HepG2 (cell line): ENCODE measurements around the gene RLF. TPM values are rescaled to one million over a fixed set of nuclear protein-coding genes. Genes with fewer than 3 reads are reported as not detected.
A peak's percentile ranks its signal among the peaks of the same experiment; 100 is the strongest.

Source experiments
- NFKBIZ ChIP-seq: IDR thresholded peaks from 2 replicates; pipeline ENCODE4 v1.6.1; 2018; ENCODE audit warnings: missing genetic modification reagents, missing compliant biosample characterization
- RXRA ChIP-seq: sonication (generic); formaldehyde crosslinking; IDR thresholded peaks from 2 replicates; pipeline ENCODE4 v1.5.1; 2020; ENCODE audit warnings: missing genetic modification reagents
- SAFB2 ChIP-seq: sonication (generic); formaldehyde crosslinking; IDR thresholded peaks from 2 replicates; pipeline ENCODE4 v1.5.1; 2020; ENCODE audit warnings: missing genetic modification reagents, low read depth, mild to moderate bottlenecking, borderline replicate concordance
- SKI ChIP-seq: fragments of 450-650 bp; IDR thresholded peaks from one replicate; pipeline ENCODE4 v1.6.1; 2018; ENCODE audit warnings: mild to moderate bottlenecking; ENCODE audit not compliant: partially characterized antibody
- SP5 ChIP-seq: IDR thresholded peaks from 2 replicates; pipeline ENCODE4 v1.6.1; 2016; ENCODE audit warnings: low read depth, borderline replicate concordance
- SPEN ChIP-seq: sonication (generic); formaldehyde crosslinking; IDR thresholded peaks from 2 replicates; pipeline ENCODE4 v1.5.1; 2020; ENCODE audit warnings: low read depth, mild to moderate bottlenecking, missing genetic modification reagents
- ZNF446 ChIP-seq: sonication (generic); formaldehyde crosslinking; IDR thresholded peaks from 2 replicates; pipeline ENCODE4 v1.5.0; 2020; ENCODE audit warnings: mild to moderate bottlenecking, missing genetic modification reagents
- ZNF747 ChIP-seq: sonication (generic); formaldehyde crosslinking; IDR thresholded peaks from 2 replicates; pipeline ENCODE4 v1.8.1; 2023; ENCODE audit warnings: missing genetic modification reagents, mild to moderate bottlenecking, borderline replicate concordance
- polyA plus RNA-seq, 8 experiments: library from polyadenylated mRNA; depleted of rRNA in 3 of 8; stranded (reverse) in 7 of 8; unstranded in 1 of 8; fragments of >200 nt; fragmentation: Illumina TruSeq in 4 of 8; extraction: Trizol in 4 of 8; gene quantifications; 2 replicates each; pipeline versions ENCODE4 v1.2.1 to v1.2.3, GENCODE V29; 2011 to 2016; ENCODE audit warnings: low read depth in 4 of 8, missing spikeins in 1 of 8, mixed read lengths in 1 of 8; ENCODE audit not compliant: insufficient read depth in 1 of 8
- total RNA-seq, 5 experiments: library from RNA; depleted of rRNA; stranded (reverse); fragments of >200 nt; fragmentation: Illumina TruSeq; extraction: Trizol; gene quantifications; 2 replicates each; pipeline ENCODE4 v1.2.3, GENCODE V29; 2016; ENCODE audit warnings: low read depth in 1 of 5
- TF ChIP-seq, protein P1 (sequence below): IDR thresholded peaks from 2 replicates; pipeline ENCODE4 v1.6.1; 2016; ENCODE audit warnings: missing compliant biosample characterization, missing genetic modification reagents, borderline replicate concordance
- TF ChIP-seq, protein P2 (sequence below): sonication (generic); formaldehyde crosslinking; IDR thresholded peaks from 2 replicates; pipeline ENCODE4 v1.4.0; 2020; ENCODE audit warnings: mild to moderate bottlenecking, missing genetic modification reagents, borderline replicate concordance
- TF ChIP-seq, protein P3 (sequence below): IDR thresholded peaks from 2 replicates; pipeline ENCODE4 v1.6.1; 2016
- TF ChIP-seq, protein P4 (sequence below): sonication (generic); formaldehyde crosslinking; IDR thresholded peaks from 2 replicates; pipeline ENCODE4 v1.5.1; 2020; ENCODE audit warnings: mild to moderate bottlenecking, moderate library complexity, missing genetic modification reagents
- TF ChIP-seq, protein P5 (sequence below): sonication (generic); formaldehyde crosslinking; IDR thresholded peaks from 2 replicates; pipeline ENCODE4 v1.4.0; 2020; ENCODE audit warnings: missing genetic modification reagents
- TF ChIP-seq, protein P6 (sequence below): IDR thresholded peaks from 2 replicates; pipeline ENCODE4 v1.6.1; 2016; ENCODE audit warnings: low read depth, control low read depth
- TF ChIP-seq, protein P7 (sequence below): sonication (generic); formaldehyde crosslinking; IDR thresholded peaks from 2 replicates; pipeline ENCODE4 v1.8.0; 2022; ENCODE audit warnings: mild to moderate bottlenecking, missing genetic modification reagents, moderate library complexity
- TF ChIP-seq, protein P8 (sequence below): sonication (generic); formaldehyde crosslinking; IDR thresholded peaks from 2 replicates; pipeline ENCODE4 v1.5.0; 2020; ENCODE audit warnings: missing genetic modification reagents, mild to moderate bottlenecking, borderline replicate concordance

RLF gene
- total and polyA plus RNA-seq, 2 of the 13 experiments (the other 11 are each of a cell fraction or from before 2014, with no cell fraction given): 9.0 to 15.7 TPM

DNA sequence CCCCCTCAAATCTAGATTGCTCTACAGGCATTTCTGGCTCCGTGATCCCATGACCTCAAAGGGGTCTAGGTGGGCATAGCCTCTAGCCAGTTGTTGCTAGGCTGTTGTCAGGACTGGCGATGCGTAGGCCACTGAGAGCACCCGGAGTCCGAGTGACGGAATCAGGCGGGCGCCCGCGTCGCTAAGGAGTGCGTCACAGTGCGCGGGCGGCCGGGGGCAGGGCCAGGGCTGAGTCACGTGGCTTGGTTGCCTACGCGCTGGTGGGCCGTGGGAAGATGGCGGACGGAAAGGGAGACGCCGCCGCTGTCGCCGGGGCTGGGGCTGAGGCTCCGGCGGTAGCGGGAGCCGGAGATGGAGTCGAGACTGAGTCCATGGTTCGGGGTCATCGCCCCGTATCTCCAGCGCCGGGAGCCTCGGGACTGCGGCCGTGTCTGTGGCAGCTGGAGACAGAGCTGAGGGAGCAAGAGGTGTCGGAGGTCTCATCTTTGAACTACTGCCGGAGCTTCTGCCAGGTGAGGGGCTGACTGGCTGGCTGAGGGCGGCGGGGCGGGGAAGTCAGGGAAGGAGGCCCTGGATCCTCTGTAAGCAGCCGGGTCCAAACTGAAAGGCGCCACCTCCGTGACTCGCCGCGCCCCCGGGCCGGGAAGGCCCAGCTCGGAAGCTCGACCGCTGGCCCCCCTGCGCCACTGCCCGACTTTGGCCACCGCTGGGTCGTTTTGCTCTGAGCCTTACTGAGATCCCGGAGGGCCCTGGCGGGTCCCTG is at the start of gene RLF (continued):
- TF ChIP-seq, protein P1, sequence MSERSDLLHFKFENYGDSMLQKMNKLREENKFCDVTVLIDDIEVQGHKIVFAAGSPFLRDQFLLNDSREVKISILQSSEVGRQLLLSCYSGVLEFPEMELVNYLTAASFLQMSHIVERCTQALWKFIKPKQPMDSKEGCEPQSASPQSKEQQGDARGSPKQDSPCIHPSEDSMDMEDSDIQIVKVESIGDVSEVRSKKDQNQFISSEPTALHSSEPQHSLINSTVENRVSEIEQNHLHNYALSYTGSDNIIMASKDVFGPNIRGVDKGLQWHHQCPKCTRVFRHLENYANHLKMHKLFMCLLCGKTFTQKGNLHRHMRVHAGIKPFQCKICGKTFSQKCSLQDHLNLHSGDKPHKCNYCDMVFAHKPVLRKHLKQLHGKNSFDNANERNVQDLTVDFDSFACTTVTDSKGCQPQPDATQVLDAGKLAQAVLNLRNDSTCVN (CRISPR knock-in tag): peak; percentile 40; the same call in 1 of the 2 replicates
- no peak for TF ChIP-seq SP5
- peak; percentile 58 for TF ChIP-seq RXRA (CRISPR knock-in tag)
- TF ChIP-seq, protein P2, sequence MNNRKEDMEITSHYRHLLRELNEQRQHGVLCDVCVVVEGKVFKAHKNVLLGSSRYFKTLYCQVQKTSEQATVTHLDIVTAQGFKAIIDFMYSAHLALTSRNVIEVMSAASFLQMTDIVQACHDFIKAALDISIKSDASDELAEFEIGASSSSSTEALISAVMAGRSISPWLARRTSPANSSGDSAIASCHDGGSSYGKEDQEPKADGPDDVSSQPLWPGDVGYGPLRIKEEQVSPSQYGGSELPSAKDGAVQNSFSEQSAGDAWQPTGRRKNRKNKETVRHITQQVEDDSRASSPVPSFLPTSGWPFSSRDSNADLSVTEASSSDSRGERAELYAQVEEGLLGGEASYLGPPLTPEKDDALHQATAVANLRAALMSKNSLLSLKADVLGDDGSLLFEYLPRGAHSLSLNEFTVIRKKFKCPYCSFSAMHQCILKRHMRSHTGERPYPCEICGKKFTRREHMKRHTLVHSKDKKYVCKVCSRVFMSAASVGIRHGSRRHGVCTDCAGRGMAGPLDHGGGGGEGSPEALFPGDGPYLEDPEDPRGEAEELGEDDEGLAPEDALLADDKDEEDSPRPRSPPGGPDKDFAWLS: no peak
- TF ChIP-seq ZNF747 (CRISPR knock-in tag): peak; percentile 78
- no peak for TF ChIP-seq SKI
- TF ChIP-seq, protein P3, sequence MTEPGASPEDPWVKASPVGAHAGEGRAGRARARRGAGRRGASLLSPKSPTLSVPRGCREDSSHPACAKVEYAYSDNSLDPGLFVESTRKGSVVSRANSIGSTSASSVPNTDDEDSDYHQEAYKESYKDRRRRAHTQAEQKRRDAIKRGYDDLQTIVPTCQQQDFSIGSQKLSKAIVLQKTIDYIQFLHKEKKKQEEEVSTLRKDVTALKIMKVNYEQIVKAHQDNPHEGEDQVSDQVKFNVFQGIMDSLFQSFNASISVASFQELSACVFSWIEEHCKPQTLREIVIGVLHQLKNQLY (CRISPR knock-in tag): no peak; the same call in 1 of the 2 replicates
- TF ChIP-seq, protein P4, sequence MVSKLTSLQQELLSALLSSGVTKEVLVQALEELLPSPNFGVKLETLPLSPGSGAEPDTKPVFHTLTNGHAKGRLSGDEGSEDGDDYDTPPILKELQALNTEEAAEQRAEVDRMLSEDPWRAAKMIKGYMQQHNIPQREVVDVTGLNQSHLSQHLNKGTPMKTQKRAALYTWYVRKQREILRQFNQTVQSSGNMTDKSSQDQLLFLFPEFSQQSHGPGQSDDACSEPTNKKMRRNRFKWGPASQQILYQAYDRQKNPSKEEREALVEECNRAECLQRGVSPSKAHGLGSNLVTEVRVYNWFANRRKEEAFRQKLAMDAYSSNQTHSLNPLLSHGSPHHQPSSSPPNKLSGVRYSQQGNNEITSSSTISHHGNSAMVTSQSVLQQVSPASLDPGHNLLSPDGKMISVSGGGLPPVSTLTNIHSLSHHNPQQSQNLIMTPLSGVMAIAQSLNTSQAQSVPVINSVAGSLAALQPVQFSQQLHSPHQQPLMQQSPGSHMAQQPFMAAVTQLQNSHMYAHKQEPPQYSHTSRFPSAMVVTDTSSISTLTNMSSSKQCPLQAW (CRISPR knock-in tag): peak; percentile 94
- TF ChIP-seq, protein P5, sequence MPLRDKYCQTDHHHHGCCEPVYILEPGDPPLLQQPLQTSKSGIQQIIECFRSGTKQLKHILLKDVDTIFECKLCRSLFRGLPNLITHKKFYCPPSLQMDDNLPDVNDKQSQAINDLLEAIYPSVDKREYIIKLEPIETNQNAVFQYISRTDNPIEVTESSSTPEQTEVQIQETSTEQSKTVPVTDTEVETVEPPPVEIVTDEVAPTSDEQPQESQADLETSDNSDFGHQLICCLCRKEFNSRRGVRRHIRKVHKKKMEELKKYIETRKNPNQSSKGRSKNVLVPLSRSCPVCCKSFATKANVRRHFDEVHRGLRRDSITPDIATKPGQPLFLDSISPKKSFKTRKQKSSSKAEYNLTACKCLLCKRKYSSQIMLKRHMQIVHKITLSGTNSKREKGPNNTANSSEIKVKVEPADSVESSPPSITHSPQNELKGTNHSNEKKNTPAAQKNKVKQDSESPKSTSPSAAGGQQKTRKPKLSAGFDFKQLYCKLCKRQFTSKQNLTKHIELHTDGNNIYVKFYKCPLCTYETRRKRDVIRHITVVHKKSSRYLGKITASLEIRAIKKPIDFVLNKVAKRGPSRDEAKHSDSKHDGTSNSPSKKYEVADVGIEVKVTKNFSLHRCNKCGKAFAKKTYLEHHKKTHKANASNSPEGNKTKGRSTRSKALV (CRISPR knock-in tag): peak; percentile 75; the same call in 1 of the 2 replicates
- TF ChIP-seq, protein P6, sequence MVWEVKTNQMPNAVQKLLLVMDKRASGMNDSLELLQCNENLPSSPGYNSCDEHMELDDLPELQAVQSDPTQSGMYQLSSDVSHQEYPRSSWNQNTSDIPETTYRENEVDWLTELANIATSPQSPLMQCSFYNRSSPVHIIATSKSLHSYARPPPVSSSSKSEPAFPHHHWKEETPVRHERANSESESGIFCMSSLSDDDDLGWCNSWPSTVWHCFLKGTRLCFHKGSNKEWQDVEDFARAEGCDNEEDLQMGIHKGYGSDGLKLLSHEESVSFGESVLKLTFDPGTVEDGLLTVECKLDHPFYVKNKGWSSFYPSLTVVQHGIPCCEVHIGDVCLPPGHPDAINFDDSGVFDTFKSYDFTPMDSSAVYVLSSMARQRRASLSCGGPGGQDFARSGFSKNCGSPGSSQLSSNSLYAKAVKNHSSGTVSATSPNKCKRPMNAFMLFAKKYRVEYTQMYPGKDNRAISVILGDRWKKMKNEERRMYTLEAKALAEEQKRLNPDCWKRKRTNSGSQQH (CRISPR knock-in tag): peak; percentile 83; the same call in 1 of the 2 replicates
- peak; percentile 58 for TF ChIP-seq SAFB2 (CRISPR knock-in tag)
- no peak for TF ChIP-seq NFKBIZ (CRISPR knock-in tag)
- TF ChIP-seq, protein P7, sequence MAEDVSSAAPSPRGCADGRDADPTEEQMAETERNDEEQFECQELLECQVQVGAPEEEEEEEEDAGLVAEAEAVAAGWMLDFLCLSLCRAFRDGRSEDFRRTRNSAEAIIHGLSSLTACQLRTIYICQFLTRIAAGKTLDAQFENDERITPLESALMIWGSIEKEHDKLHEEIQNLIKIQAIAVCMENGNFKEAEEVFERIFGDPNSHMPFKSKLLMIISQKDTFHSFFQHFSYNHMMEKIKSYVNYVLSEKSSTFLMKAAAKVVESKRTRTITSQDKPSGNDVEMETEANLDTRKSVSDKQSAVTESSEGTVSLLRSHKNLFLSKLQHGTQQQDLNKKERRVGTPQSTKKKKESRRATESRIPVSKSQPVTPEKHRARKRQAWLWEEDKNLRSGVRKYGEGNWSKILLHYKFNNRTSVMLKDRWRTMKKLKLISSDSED: peak; percentile 77; the same call in 1 of the 2 replicates
- peak; percentile 98 for TF ChIP-seq SPEN (CRISPR knock-in tag)
- no peak; the same call in 1 of the 2 replicates for TF ChIP-seq ZNF446 (CRISPR knock-in tag)
- TF ChIP-seq, protein P8, sequence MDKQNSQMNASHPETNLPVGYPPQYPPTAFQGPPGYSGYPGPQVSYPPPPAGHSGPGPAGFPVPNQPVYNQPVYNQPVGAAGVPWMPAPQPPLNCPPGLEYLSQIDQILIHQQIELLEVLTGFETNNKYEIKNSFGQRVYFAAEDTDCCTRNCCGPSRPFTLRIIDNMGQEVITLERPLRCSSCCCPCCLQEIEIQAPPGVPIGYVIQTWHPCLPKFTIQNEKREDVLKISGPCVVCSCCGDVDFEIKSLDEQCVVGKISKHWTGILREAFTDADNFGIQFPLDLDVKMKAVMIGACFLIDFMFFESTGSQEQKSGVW (CRISPR knock-in tag): no peak
